ENCODE results near the gene ALCAM.

DNA sequence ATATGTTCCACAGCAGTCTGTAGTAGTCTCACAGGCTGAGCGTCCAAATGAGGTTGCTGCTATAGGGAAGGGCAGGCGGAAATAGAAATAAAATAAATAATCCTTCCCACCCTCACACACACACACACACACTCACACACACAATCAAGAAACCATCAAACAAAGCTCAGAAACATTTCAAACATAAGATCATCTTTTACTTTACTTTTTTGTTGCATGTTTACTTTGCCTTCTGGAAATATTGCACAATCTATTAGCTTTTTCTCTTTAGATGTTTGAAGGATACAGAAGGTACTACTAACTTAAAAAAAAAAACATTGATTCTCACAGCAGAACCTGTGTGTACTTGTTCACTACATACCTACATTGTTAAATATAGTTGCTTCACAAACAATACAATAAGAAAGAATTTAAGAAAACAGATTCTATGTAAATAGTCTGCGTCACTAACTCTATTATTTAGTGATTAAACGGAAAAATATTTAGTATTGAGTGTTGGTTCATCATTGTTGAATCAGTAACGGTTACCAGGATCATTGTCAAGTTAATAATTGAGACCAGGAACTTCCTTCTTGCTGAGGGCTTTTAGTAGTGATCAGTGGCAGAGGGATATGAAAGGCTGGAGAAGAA lies 20.5 kb downstream of the ALCAM start:
- TF ChIP-seq, protein P1, sequence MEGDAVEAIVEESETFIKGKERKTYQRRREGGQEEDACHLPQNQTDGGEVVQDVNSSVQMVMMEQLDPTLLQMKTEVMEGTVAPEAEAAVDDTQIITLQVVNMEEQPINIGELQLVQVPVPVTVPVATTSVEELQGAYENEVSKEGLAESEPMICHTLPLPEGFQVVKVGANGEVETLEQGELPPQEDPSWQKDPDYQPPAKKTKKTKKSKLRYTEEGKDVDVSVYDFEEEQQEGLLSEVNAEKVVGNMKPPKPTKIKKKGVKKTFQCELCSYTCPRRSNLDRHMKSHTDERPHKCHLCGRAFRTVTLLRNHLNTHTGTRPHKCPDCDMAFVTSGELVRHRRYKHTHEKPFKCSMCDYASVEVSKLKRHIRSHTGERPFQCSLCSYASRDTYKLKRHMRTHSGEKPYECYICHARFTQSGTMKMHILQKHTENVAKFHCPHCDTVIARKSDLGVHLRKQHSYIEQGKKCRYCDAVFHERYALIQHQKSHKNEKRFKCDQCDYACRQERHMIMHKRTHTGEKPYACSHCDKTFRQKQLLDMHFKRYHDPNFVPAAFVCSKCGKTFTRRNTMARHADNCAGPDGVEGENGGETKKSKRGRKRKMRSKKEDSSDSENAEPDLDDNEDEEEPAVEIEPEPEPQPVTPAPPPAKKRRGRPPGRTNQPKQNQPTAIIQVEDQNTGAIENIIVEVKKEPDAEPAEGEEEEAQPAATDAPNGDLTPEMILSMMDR (IDR thresholded peaks at IDR 0.05): no peak
- TF ChIP-seq ZFX (IDR thresholded peaks at IDR 0.05; ENCODE audit: borderline replicate concordance): no peak
